Peyer's patch (tissue), 4 donors: ENCODE results near the gene RASGRP3.

Source experiments
- CTCF ChIP-seq, 6 experiments: fragments of 450-650 bp in 4 of 6; fragments of 200-600 bp in 2 of 6; sonication (generic) in 1 of 6; IDR thresholded peaks; one replicate each; pipeline ENCODE4 v1.5.1; 2017 to 2019; ENCODE audit warnings: antibody characterized with exemption in 6 of 6, mild to moderate bottlenecking in 3 of 6, moderate library complexity in 1 of 6
- POLR2A ChIP-seq, 2 donors: fragments of 450-650 bp; IDR thresholded peaks; one replicate each; pipeline ENCODE4 v1.5.1; 2017; ENCODE audit warnings: antibody characterized with exemption in 2 of 2, mild to moderate bottlenecking in 2 of 2, moderate library complexity in 2 of 2

GRCh38 chr2:33577084-33577483, 100.6 kb downstream of the RASGRP3 start:
- TF ChIP-seq POLR2A (IDR thresholded peaks at IDR 0.05) (no peak), CTCF (IDR thresholded peaks at IDR 0.05) (no peak)
